GM23248 (cell line): ENCODE results near the gene COL12A1. TPM values are rescaled to one million over a fixed set of nuclear protein-coding genes. Genes with fewer than 3 reads are reported as not detected.

Experiments
- DNase-seq: peaks from one replicate; pipeline ENCODE4 v3.0.0-alpha.2; 2015
- H2AFZ ChIP-seq: fragments of 200-600 bp; sonication (generic); 2 replicates; pipeline ENCODE4 v1.6.1; 2016; ENCODE audit warnings: antibody characterized with exemption
- H3F3A ChIP-seq: fragments of 200-600 bp; sonication (generic); 2 replicates; pipeline ENCODE4 v1.6.1; 2016; ENCODE audit warnings: mild to moderate bottlenecking, antibody characterized with exemption, mixed run types; ENCODE audit not compliant: insufficient read depth
- H3K27ac ChIP-seq: fragments of 200-600 bp; sonication (generic); 2 replicates; pipeline ENCODE4 v1.5.1; 2016; ENCODE audit warnings: mild to moderate bottlenecking
- H3K27me3 ChIP-seq: fragments of 200-600 bp; sonication (generic); replicated peaks from 2 replicates; pipeline ENCODE4 v1.6.1; 2016; ENCODE audit warnings: mild to moderate bottlenecking; ENCODE audit not compliant: insufficient read depth
- H3K36me3 ChIP-seq: fragments of 200-600 bp; sonication (generic); 2 replicates; pipeline ENCODE4 v1.6.1; 2016; ENCODE audit warnings: low read depth, mild to moderate bottlenecking
- H3K4me1 ChIP-seq: fragments of 200-600 bp; sonication (generic); 2 replicates; pipeline ENCODE4 v1.6.1; 2016; ENCODE audit warnings: mild to moderate bottlenecking; ENCODE audit not compliant: insufficient read depth
- H3K4me2 ChIP-seq: fragments of 200-600 bp; sonication (generic); one replicate; pipeline ENCODE4 v1.6.1; 2016; ENCODE audit warnings: mild to moderate bottlenecking; ENCODE audit not compliant: unreplicated experiment
- H3K4me3 ChIP-seq: fragments of 200-600 bp; sonication (generic); 2 replicates; pipeline ENCODE4 v1.5.1; 2016; ENCODE audit warnings: mild to moderate bottlenecking
- H3K79me2 ChIP-seq: fragments of 200-600 bp; sonication (generic); 2 replicates; pipeline ENCODE4 v1.6.1; 2016; ENCODE audit warnings: mild to moderate bottlenecking; ENCODE audit not compliant: insufficient read depth
- H3K9ac ChIP-seq: fragments of 200-600 bp; sonication (generic); 2 replicates; pipeline ENCODE4 v1.6.1; 2016; ENCODE audit warnings: mild to moderate bottlenecking
- H3K9me2 ChIP-seq: fragments of 200-600 bp; sonication (generic); 2 replicates; pipeline ENCODE4 v1.6.1; 2016; ENCODE audit warnings: mixed run types, mild to moderate bottlenecking, moderate library complexity; ENCODE audit not compliant: insufficient read depth
- H3K9me3 ChIP-seq: fragments of 200-600 bp; sonication (generic); one replicate; pipeline ENCODE4 v1.6.1; 2017; ENCODE audit warnings: low read depth
- H4K20me1 ChIP-seq: fragments of 200-600 bp; sonication (generic); 2 replicates; pipeline ENCODE4 v1.6.0; 2016; ENCODE audit not compliant: insufficient read depth
- EZH2 ChIP-seq: fragments of 200-600 bp; sonication (generic); IDR thresholded peaks from 2 replicates; pipeline ENCODE4 v1.6.1; 2018; ENCODE audit warnings: antibody characterized with exemption, mild to moderate bottlenecking; ENCODE audit not compliant: insufficient read depth, poor library complexity, severe bottlenecking
- EZH2phosphoT487 ChIP-seq: fragments of 200-600 bp; sonication (generic); IDR thresholded peaks from 2 replicates; pipeline ENCODE4 v1.6.1; 2018; ENCODE audit warnings: antibody characterized with exemption, moderate library complexity, mild to moderate bottlenecking, low read depth; ENCODE audit not compliant: insufficient read depth
- WGBS, 2 experiments: methylation state at CpG; one replicate each; pipeline ENCODE4 v1.1.6; 2015 to 2017; ENCODE audit warnings: low lambda C conversion rate in 2 of 2, low coverage in 1 of 2; ENCODE audit errors: missing lambda C conversion rate in 2 of 2; 5-methylcytosine and 5-hydroxymethylcytosine counted together
- in situ Hi-C: fragments of 300-500 bp; cut with MboI; formaldehyde crosslinking; loops from 2 replicates; pipeline ENCODE4 v1.15.0; 2020
- polyA plus RNA-seq: library from polyadenylated mRNA; unstranded; fragments of >200 nt; fragmentation: Nextera tagmentation; extraction: Ambion mirVana; gene quantifications from 2 replicates; pipeline ENCODE4 v1.2.1, GENCODE V29; 2016
- total RNA-seq: library from RNA; depleted of rRNA; stranded (reverse); fragments of >200 nt; shearing (Covaris generic); gene quantifications from 2 replicates; pipeline ENCODE4 v1.2.3, GENCODE V29; 2014

Gene COL12A1
- total and polyA plus RNA-seq, 2 experiments from 2014 or later = 253 to 1,033 TPM

- H3K36me3 ChIP-seq = peaks cover 84% of the 10 kb centered on the region
- no peak overlapping the region for H2AFZ ChIP-seq
- no peaks in the 10 kb centered on the region; the same call in 1 of the 2 replicates for H3K79me2 ChIP-seq
- H3K4me3 ChIP-seq = peak overlapping the region; percentile 32
- 0% methylated on average over 5 of the region's 5 CpGs for WGBS, 2 experiments
- H3K27ac ChIP-seq = peak overlapping the region; percentile 81
- no peaks in the 10 kb centered on the region for H3K9me2 ChIP-seq
- peak overlapping the region; percentile 52 for H3K9ac ChIP-seq
- peaks cover 80% of the 10 kb centered on the region for H3F3A ChIP-seq
- DNase-seq = peak; percentile 97
- no peaks in the 10 kb centered on the region for H3K27me3 ChIP-seq
- TF ChIP-seq EZH2 (no peak), EZH2phosphoT487 (no peak)
- in situ Hi-C loops = no loop called here
- H3K9me3 ChIP-seq = no peaks in the 10 kb centered on the region
- peak overlapping the region; percentile 36 for H3K4me2 ChIP-seq
- peaks cover 67% of the 10 kb centered on the region for H3K4me1 ChIP-seq
- H4K20me1 ChIP-seq = no peaks in the 10 kb centered on the region
These were observed 107.1 kb downstream of the COL12A1 start for GRCh38 chr6:75098709-75099108.

GRCh38 chr6:75096966-75097365 is 108.9 kb downstream of the COL12A1 start:
- Histone ChIP-seq H3F3A (peaks cover 71% of the 10 kb centered on the region), H3K4me3 (no peak overlapping the region), H3K36me3 (peaks cover 84% of the 10 kb centered on the region), H4K20me1 (no peaks in the 10 kb centered on the region), H3K27me3 (no peaks in the 10 kb centered on the region), H3K79me2 (no peaks in the 10 kb centered on the region; the same call in 1 of the 2 replicates), H3K4me2 (no peak overlapping the region), H3K9ac (no peak overlapping the region), H3K9me3 (no peaks in the 10 kb centered on the region), H3K9me2 (no peaks in the 10 kb centered on the region), H2AFZ (no peak overlapping the region), H3K27ac (no peak overlapping the region), H3K4me1 (peaks cover 49% of the 10 kb centered on the region)
- in situ Hi-C loops = no loop called here
- no peak for TF ChIP-seq EZH2
- TF ChIP-seq EZH2phosphoT487 = no peak
- 96 to 98% methylated on average over 4 of the region's 4 CpGs for WGBS, 2 experiments
- DNase-seq = no peak

- DNase-seq = peak; percentile 55
- Histone ChIP-seq H3K9me2 (no peaks in the 10 kb centered on the region), H3F3A (peaks cover 68% of the 10 kb centered on the region), H3K27ac (peak overlapping the region; percentile 17; the same call in 1 of the 2 replicates), H3K4me2 (peak overlapping the region; percentile 18), H4K20me1 (no peaks in the 10 kb centered on the region), H3K9ac (no peak overlapping the region), H3K79me2 (no peaks in the 10 kb centered on the region; the same call in 1 of the 2 replicates), H3K27me3 (no peaks in the 10 kb centered on the region), H3K9me3 (no peaks in the 10 kb centered on the region), H3K4me3 (no peak overlapping the region), H2AFZ (no peak overlapping the region), H3K36me3 (peaks cover 86% of the 10 kb centered on the region), H3K4me1 (peaks cover 39% of the 10 kb centered on the region)
- TF ChIP-seq EZH2phosphoT487 (no peak), EZH2 (no peak)
- 70 to 73% methylated on average over 5 of the region's 5 CpGs for WGBS, 2 experiments
- in situ Hi-C loops = no loop called here
These were observed 111.1 kb downstream of the COL12A1 start for GRCh38 chr6:75094614-75095200.

GRCh38 chr6:75091467-75092190 is 114.2 kb downstream of the COL12A1 start:
- TF ChIP-seq EZH2 = no peak
- TF ChIP-seq EZH2phosphoT487 = no peak
- Histone ChIP-seq H3K4me1 (peaks cover 27% of the 10 kb centered on the region), H3K4me2 (no peak overlapping the region), H3K27me3 (no peaks in the 10 kb centered on the region), H4K20me1 (no peaks in the 10 kb centered on the region), H3K27ac (0 out of 2 replicates have a peak overlapping the region, but pooled peaks have one; percentile 5), H2AFZ (no peak overlapping the region), H3K4me3 (no peak overlapping the region), H3K9me3 (no peaks in the 10 kb centered on the region), H3K9ac (no peak overlapping the region), H3K79me2 (no peaks in the 10 kb centered on the region), H3F3A (peaks cover 73% of the 10 kb centered on the region), H3K36me3 (peaks cover 90% of the 10 kb centered on the region), H3K9me2 (no peaks in the 10 kb centered on the region)
- DNase-seq = no peak
- in situ Hi-C loops = no loop called here
- 86 to 87% methylated on average over 4 of the region's 4 CpGs for WGBS, 2 experiments
